GM23248 (cell line): ENCODE results near the gene IFNA17. TPM values are rescaled to one million over a fixed set of nuclear protein-coding genes. Genes with fewer than 3 reads are reported as not detected.
A peak's percentile ranks its signal among the peaks of the same experiment; 100 is the strongest.
"Not testable (repeated sequence)": the region's sequence is repeated elsewhere in the genome, so short reads cannot be mapped to it uniquely, and the experiment has no call there.

Experiments used
- DNase-seq: peaks from one replicate; pipeline ENCODE4 v3.0.0-alpha.2; 2015
- H2AFZ ChIP-seq: fragments of 200-600 bp; sonication (generic); 2 replicates; pipeline ENCODE4 v1.6.1; 2016; ENCODE audit warnings: antibody characterized with exemption
- H3F3A ChIP-seq: fragments of 200-600 bp; sonication (generic); 2 replicates; pipeline ENCODE4 v1.6.1; 2016; ENCODE audit warnings: mild to moderate bottlenecking, antibody characterized with exemption, mixed run types; ENCODE audit not compliant: insufficient read depth
- H3K27ac ChIP-seq: fragments of 200-600 bp; sonication (generic); 2 replicates; pipeline ENCODE4 v1.5.1; 2016; ENCODE audit warnings: mild to moderate bottlenecking
- H3K27me3 ChIP-seq: fragments of 200-600 bp; sonication (generic); replicated peaks from 2 replicates; pipeline ENCODE4 v1.6.1; 2016; ENCODE audit warnings: mild to moderate bottlenecking; ENCODE audit not compliant: insufficient read depth
- H3K36me3 ChIP-seq: fragments of 200-600 bp; sonication (generic); 2 replicates; pipeline ENCODE4 v1.6.1; 2016; ENCODE audit warnings: low read depth, mild to moderate bottlenecking
- H3K4me1 ChIP-seq: fragments of 200-600 bp; sonication (generic); 2 replicates; pipeline ENCODE4 v1.6.1; 2016; ENCODE audit warnings: mild to moderate bottlenecking; ENCODE audit not compliant: insufficient read depth
- H3K4me2 ChIP-seq: fragments of 200-600 bp; sonication (generic); one replicate; pipeline ENCODE4 v1.6.1; 2016; ENCODE audit warnings: mild to moderate bottlenecking; ENCODE audit not compliant: unreplicated experiment
- H3K4me3 ChIP-seq: fragments of 200-600 bp; sonication (generic); 2 replicates; pipeline ENCODE4 v1.5.1; 2016; ENCODE audit warnings: mild to moderate bottlenecking
- H3K79me2 ChIP-seq: fragments of 200-600 bp; sonication (generic); 2 replicates; pipeline ENCODE4 v1.6.1; 2016; ENCODE audit warnings: mild to moderate bottlenecking; ENCODE audit not compliant: insufficient read depth
- H3K9ac ChIP-seq: fragments of 200-600 bp; sonication (generic); 2 replicates; pipeline ENCODE4 v1.6.1; 2016; ENCODE audit warnings: mild to moderate bottlenecking
- H3K9me2 ChIP-seq: fragments of 200-600 bp; sonication (generic); 2 replicates; pipeline ENCODE4 v1.6.1; 2016; ENCODE audit warnings: mixed run types, mild to moderate bottlenecking, moderate library complexity; ENCODE audit not compliant: insufficient read depth
- H3K9me3 ChIP-seq: fragments of 200-600 bp; sonication (generic); one replicate; pipeline ENCODE4 v1.6.1; 2017; ENCODE audit warnings: low read depth
- H4K20me1 ChIP-seq: fragments of 200-600 bp; sonication (generic); 2 replicates; pipeline ENCODE4 v1.6.0; 2016; ENCODE audit not compliant: insufficient read depth
- WGBS, 2 experiments: methylation state at CpG; one replicate each; pipeline ENCODE4 v1.1.6; 2015 to 2017; ENCODE audit warnings: low lambda C conversion rate in 2 of 2, low coverage in 1 of 2; ENCODE audit errors: missing lambda C conversion rate in 2 of 2; 5-methylcytosine and 5-hydroxymethylcytosine counted together
- in situ Hi-C: fragments of 300-500 bp; cut with MboI; formaldehyde crosslinking; loops from 2 replicates; pipeline ENCODE4 v1.15.0; 2020
- polyA plus RNA-seq: library from polyadenylated mRNA; unstranded; fragments of >200 nt; fragmentation: Nextera tagmentation; extraction: Ambion mirVana; gene quantifications from 2 replicates; pipeline ENCODE4 v1.2.1, GENCODE V29; 2016
- total RNA-seq: library from RNA; depleted of rRNA; stranded (reverse); fragments of >200 nt; shearing (Covaris generic); gene quantifications from 2 replicates; pipeline ENCODE4 v1.2.3, GENCODE V29; 2014; rRNA removed

Gene IFNA17
- total and polyA plus RNA-seq, 2 experiments from 2014 or later: not detected

GRCh38 chr9:21182810-21183736 is 44.9 kb downstream of the IFNA17 start:
- H3K4me3 ChIP-seq, H3K79me2 ChIP-seq, H3K27ac ChIP-seq, H4K20me1 ChIP-seq, in situ Hi-C loops, H3K36me3 ChIP-seq, H3K4me1 ChIP-seq, H3K9me2 ChIP-seq, H3K4me2 ChIP-seq, H3K9ac ChIP-seq, H3K9me3 ChIP-seq, H3F3A ChIP-seq: not testable (repeated sequence)
- peaks cover 12% of the 10 kb centered on the region; the same call in 1 of the 2 replicates for H3K27me3 ChIP-seq
- H2AFZ ChIP-seq: peak overlapping the region; percentile 45; the same call in 1 of the 2 replicates
- DNase-seq: peak; percentile 37
- 17 to 23% methylated on average over 4 of the region's 4 CpGs for WGBS, 2 experiments

Other genes with a start within 250 kb of the IFNA17 start
- 4.7 and 7.5 TPM in 2 replicates for gene HACD4, start 196.6 kb downstream of the IFNA17 start, total RNA-seq
- 2.7 and 3.8 TPM in 2 replicates for gene HACD4, start 196.6 kb downstream of the IFNA17 start, polyA plus RNA-seq
- not detected in 2 replicates for gene IFNB1, start 150.3 kb downstream of the IFNA17 start, total RNA-seq
- not detected in 2 replicates for gene IFNB1, start 150.3 kb downstream of the IFNA17 start, polyA plus RNA-seq
- gene IFNW1, start 86.4 kb downstream of the IFNA17 start, total RNA-seq: not detected in 2 replicates
- not detected in 2 replicates for gene IFNW1, start 86.4 kb downstream of the IFNA17 start, polyA plus RNA-seq
- gene IFNA21, start 61.6 kb downstream of the IFNA17 start, total RNA-seq: not detected in 2 replicates
- not detected in 2 replicates for gene IFNA21, start 61.6 kb downstream of the IFNA17 start, polyA plus RNA-seq
- gene IFNA4, start 40.6 kb downstream of the IFNA17 start, total RNA-seq: not detected in 2 replicates
- not detected in 2 replicates for gene IFNA4, start 40.6 kb downstream of the IFNA17 start, polyA plus RNA-seq
- not detected in 2 replicates for gene IFNA7, start 26.0 kb downstream of the IFNA17 start, total RNA-seq
- gene IFNA7, start 26.0 kb downstream of the IFNA17 start, polyA plus RNA-seq: not detected in 2 replicates
- not detected in 2 replicates for gene IFNA10, start 21.1 kb downstream of the IFNA17 start, total RNA-seq
- not detected in 2 replicates for gene IFNA10, start 21.1 kb downstream of the IFNA17 start, polyA plus RNA-seq
- gene IFNA16, start 10.9 kb downstream of the IFNA17 start, total RNA-seq: not detected in 2 replicates
- gene IFNA16, start 10.9 kb downstream of the IFNA17 start, polyA plus RNA-seq: not detected in 2 replicates
- gene IFNA14, start 11.8 kb upstream of the IFNA17 start, total RNA-seq: not detected in 2 replicates
- not detected in 2 replicates for gene IFNA14, start 11.8 kb upstream of the IFNA17 start, polyA plus RNA-seq
- not detected in 2 replicates for gene IFNA5, start 77.1 kb upstream of the IFNA17 start, total RNA-seq
- not detected in 2 replicates for gene IFNA5, start 77.1 kb upstream of the IFNA17 start, polyA plus RNA-seq
- gene KLHL9, start 107.2 kb upstream of the IFNA17 start, total RNA-seq: 41.9 and 49.4 TPM in 2 replicates
- 28.8 and 29.5 TPM in 2 replicates for gene KLHL9, start 107.2 kb upstream of the IFNA17 start, polyA plus RNA-seq
- not detected in 2 replicates for gene IFNA6, start 122.7 kb upstream of the IFNA17 start, total RNA-seq
- not detected in 2 replicates for gene IFNA6, start 122.7 kb upstream of the IFNA17 start, polyA plus RNA-seq
- gene IFNA13, start 139.8 kb upstream of the IFNA17 start, total RNA-seq: not detected in 2 replicates
- gene IFNA13, start 139.8 kb upstream of the IFNA17 start, polyA plus RNA-seq: not detected in 2 replicates
- not detected in 2 replicates for gene IFNA2, start 157.2 kb upstream of the IFNA17 start, total RNA-seq
- not detected in 2 replicates for gene IFNA2, start 157.2 kb upstream of the IFNA17 start, polyA plus RNA-seq
- gene IFNA8, start 180.9 kb upstream of the IFNA17 start, total RNA-seq: not detected in 2 replicates
- gene IFNA8, start 180.9 kb upstream of the IFNA17 start, polyA plus RNA-seq: not detected in 2 replicates
- gene IFNA1, start 212.2 kb upstream of the IFNA17 start, total RNA-seq: not detected in 2 replicates
- 1.1 and 1.6 TPM in 2 replicates for gene IFNA1, start 212.2 kb upstream of the IFNA17 start, polyA plus RNA-seq